ENCODE data around the gene INHBC. TPM values are rescaled to one million over a fixed set of nuclear protein-coding genes. Genes with fewer than 3 reads are reported as not detected.

INHBC gene
- total and polyA plus RNA-seq, 2 donors from 2014 or later = not detected

GRCh38 chr12:57456145-57456700, 21.6 kb downstream of the INHBC start:
- Histone ChIP-seq H3K9ac (ENCODE audit: low read length in 3 of 3) (no peak overlapping the region), H3K27me3 (ENCODE audit: control insufficient read depth, insufficient read depth, low read length) (no peaks in the 10 kb centered on the region), H3K9me3 (ENCODE audit: control insufficient read depth in 2 of 3, insufficient read depth in 1 of 3, low read length in 3 of 3) (no peaks in the 10 kb centered on the region), H3K4me1 (ENCODE audit: control insufficient read depth in 2 of 3, insufficient read depth in 2 of 3, low read depth in 1 of 3, low read length in 3 of 3) (peaks cover 0 to 12% (median 9%) of the 10 kb centered on the region in 3 donors), H3K4me3 (ENCODE audit: low read length in 3 of 3) (no peak overlapping the region), H3K36me3 (ENCODE audit: control insufficient read depth in 2 of 3, insufficient read depth in 3 of 3, low read length in 3 of 3) (no peaks in the 10 kb centered on the region), H3K27ac (ENCODE audit: low read depth in 2 of 2, low read length in 2 of 2) (no peak overlapping the region)
- DNase-seq (peak in 4 of 5 donors; percentile 61 to 87 (median 69)), FAIRE-seq (no peak)
- intact Hi-C loops (cut with DNase I) = loop anchor here (10.0 kb wide), 1 partner anchor 191 kb away; no protein-coding TSS in a partner anchor
- TF ChIP-seq CTCF (IDR thresholded peaks at IDR 0.05; ENCODE audit: borderline replicate concordance, extremely low read depth, insufficient read depth) = peak; percentile 61

GRCh38 chr12:57456737-57457490, 22.3 kb downstream of the INHBC start:
- intact Hi-C loops (cut with DNase I) = loop anchor here (10.0 kb wide), 1 partner anchor 192 kb away; no protein-coding TSS in a partner anchor
- no peak for FAIRE-seq
- TF ChIP-seq CTCF (IDR thresholded peaks at IDR 0.05; ENCODE audit: borderline replicate concordance, extremely low read depth, insufficient read depth) = no peak

GRCh38 chr12:57458665-57459054, 24.1 kb downstream of the INHBC start:
- no peak for DNase-seq
- intact Hi-C loops (cut with DNase I) = loop anchor here (10.0 kb wide), 1 partner anchor 194 kb away; no protein-coding TSS in a partner anchor
- FAIRE-seq = no peak
- Histone ChIP-seq H3K36me3 (ENCODE audit: control insufficient read depth in 2 of 3, insufficient read depth in 3 of 3, low read length in 3 of 3) (no peaks in the 10 kb centered on the region), H3K4me3 (ENCODE audit: low read length in 3 of 3) (peak overlapping the region in 2 of 3 donors; percentile 87 to 93), H3K9me3 (ENCODE audit: control insufficient read depth in 2 of 3, insufficient read depth in 1 of 3, low read length in 3 of 3) (no peaks in the 10 kb centered on the region), H3K4me1 (ENCODE audit: control insufficient read depth in 2 of 3, insufficient read depth in 2 of 3, low read depth in 1 of 3, low read length in 3 of 3) (peaks cover 0 to 13% (median 6%) of the 10 kb centered on the region in 3 donors), H3K27ac (ENCODE audit: low read depth in 2 of 2, low read length in 2 of 2) (peak overlapping the region; percentile 79 to 84), H3K9ac (ENCODE audit: low read length in 3 of 3) (peak overlapping the region in 1 of 3 donors; percentile 75), H3K27me3 (ENCODE audit: control insufficient read depth, insufficient read depth, low read length) (no peaks in the 10 kb centered on the region)
- no peak for TF ChIP-seq CTCF (IDR thresholded peaks at IDR 0.05; ENCODE audit: borderline replicate concordance, extremely low read depth, insufficient read depth)

More at GRCh38 chr12:57456737-57457490, 22.3 kb downstream of the INHBC start:
- Histone ChIP-seq H3K9me3 (ENCODE audit: control insufficient read depth in 2 of 3, insufficient read depth in 1 of 3, low read length in 3 of 3) (no peaks in the 10 kb centered on the region), H3K27me3 (ENCODE audit: control insufficient read depth, insufficient read depth, low read length) (no peaks in the 10 kb centered on the region), H3K36me3 (ENCODE audit: control insufficient read depth in 2 of 3, insufficient read depth in 3 of 3, low read length in 3 of 3) (no peaks in the 10 kb centered on the region), H3K27ac (ENCODE audit: low read depth in 2 of 2, low read length in 2 of 2) (no peak overlapping the region), H3K9ac (ENCODE audit: low read length in 3 of 3) (no peak overlapping the region), H3K4me3 (ENCODE audit: low read length in 3 of 3) (no peak overlapping the region), H3K4me1 (ENCODE audit: control insufficient read depth in 2 of 3, insufficient read depth in 2 of 3, low read depth in 1 of 3, low read length in 3 of 3) (peaks cover 0 to 13% (median 9%) of the 10 kb centered on the region in 3 donors)
- DNase-seq = no peak
